Pancreas (tissue), 10 donors: ENCODE results near the gene WDR83. TPM values are rescaled to one million over a fixed set of nuclear protein-coding genes. Genes with fewer than 3 reads are reported as not detected.

Source experiments
- ATAC-seq, 4 donors: fragments of 200-7000 bp; cut with Tn5 transposase; one replicate each; pipeline versions ENCODE4 v1.8.0 to v1.9.1; 2020; ENCODE audit warnings: mild to moderate bottlenecking in 4 of 4, moderate library complexity in 4 of 4
- DNase-seq, 6 donors: peaks; one replicate each; pipeline ENCODE4 v3.0.0-alpha.2; 2020
- FAIRE-seq: peaks from 2 replicates; lab custom pipeline; 2012; peaks lifted over from hg19 to GRCh38; lab: Jason Lieb, UNC
- H3K27ac ChIP-seq, 4 donors: fragments of 200-600 bp; sonication (generic); 1 replicate in 3 of 4; 2 replicates in 1 of 4; pipeline versions ENCODE4 v1.5.0 to v1.8.0; 2020
- H3K27me3 ChIP-seq, 4 donors: fragments of 200-600 bp; one replicate each; pipeline ENCODE4 v1.8.0; 2021
- H3K36me3 ChIP-seq, 3 donors: fragments of 200-600 bp; sonication (generic) in 1 of 3; one replicate each; pipeline versions ENCODE4 v1.5.0 to v1.8.0; 2020 to 2021
- H3K4me1 ChIP-seq, 3 donors: fragments of 200-600 bp; one replicate each; pipeline ENCODE4 v1.8.0; 2021
- H3K4me3 ChIP-seq, 4 donors: fragments of 200-600 bp; sonication (generic) in 2 of 4; one replicate each; pipeline versions ENCODE4 v1.5.0 to v1.8.0; 2020 to 2021
- H3K9me3 ChIP-seq, 4 donors: fragments of 200-600 bp; one replicate each; pipeline ENCODE4 v1.8.0; 2021
- CTCF ChIP-seq, 4 donors: fragments of 200-600 bp; sonication (generic) in 3 of 4; IDR thresholded peaks; one replicate each; pipeline versions ENCODE4 v1.5.0 to v1.8.0; 2021; ENCODE audit warnings: antibody characterized with exemption in 4 of 4
- WGBS, 2 donors: extraction: QIAGEN DNeasy Blood & Tissue Kit; methylation state at CpG; one replicate each; pipeline ENCODE4 v1.1.7; 2013; 5-methylcytosine and 5-hydroxymethylcytosine counted together
- intact Hi-C, 3 donors: fragments of 100-400 bp; cut with DNase I; formaldehyde crosslinking; loops; one replicate each; pipeline versions ENCODE4 v1.11.1 to v1.14.2; 2022
- polyA plus RNA-seq, 2 donors: library from polyadenylated mRNA; stranded (reverse); fragments of 200-250 nt; gene quantifications; one replicate each; pipeline ENCODE4 v1.2.3, GENCODE V29; 2013
- total RNA-seq, 6 donors: library from RNA; stranded (reverse); fragmentation: NEBNext Ultra II Directional in 4 of 6; extraction: Animal tissue kit (Norgen Biotek cat#: 25700) in 4 of 6; gene quantifications; one replicate each; pipeline versions ENCODE4 v1.2.1 to v1.2.4, GENCODE V29; 2021 to 2023
- donor health status: healthy with polysubstance abuse.
- donor health status: DM: no; HTN: no; CAD: no; lungs with moderate emphysema.
- donor health status: DM: no; HTN: no; CAD: no.
- donor health status: control.
- donor health status: control.
- donor health status: Bipolar disorder and iron deficiency.
- donor health status: DM: yes; HTN: yes; CAD: no.
- donor health status: DM: no; HTN: no; CAD: no.
- donor health status: DM: no; HTN: no; CAD: no.
- donor health status: DM: yes; HTN: yes; CAD: no.

The WDR83 gene
- total and polyA plus RNA-seq, 8 donors, result 3.5 to 28.1 (median 7.5) TPM

GRCh38 chr19:12628040-12629022, 38.3 kb upstream of the WDR83 start:
- ATAC-seq, result no peak
- no peaks in the 10 kb centered on the region for H3K4me1 ChIP-seq
- H3K27ac ChIP-seq, result no peak overlapping the region
- H3K36me3 ChIP-seq, result peaks cover 3 to 53% (median 36%) of the 10 kb centered on the region in 3 donors
- 98% methylated on average over 17 of the region's 17 CpGs for WGBS, 2 donors
- DNase-seq, result no peak
- intact Hi-C loops, result no loop called here
- no peaks in the 10 kb centered on the region for H3K9me3 ChIP-seq
- no peaks in the 10 kb centered on the region for H3K27me3 ChIP-seq
- no peak for TF ChIP-seq CTCF (IDR thresholded peaks at IDR 0.05)
- H3K4me3 ChIP-seq, result no peak overlapping the region
- FAIRE-seq, result no peak

GRCh38 chr19:12629215-12629614, 37.4 kb upstream of the WDR83 start:
- Histone ChIP-seq H3K27ac (no peak overlapping the region), H3K4me3 (no peak overlapping the region), H3K36me3 (peaks cover 3 to 53% (median 36%) of the 10 kb centered on the region in 3 donors), H3K9me3 (no peaks in the 10 kb centered on the region), H3K4me1 (no peaks in the 10 kb centered on the region), H3K27me3 (no peaks in the 10 kb centered on the region)
- FAIRE-seq (no peak), DNase-seq (no peak), ATAC-seq (no peak)
- TF ChIP-seq CTCF (IDR thresholded peaks at IDR 0.05), result no peak
- 89 to 96% methylated on average over 7 of the region's 7 CpGs for WGBS, 2 donors
- intact Hi-C loops, result no loop called here

GRCh38 chr19:12636631-12637030, 30.0 kb upstream of the WDR83 start:
- H3K36me3 ChIP-seq, result no peaks in the 10 kb centered on the region
- no peak overlapping the region for H3K4me3 ChIP-seq
- TF ChIP-seq CTCF (IDR thresholded peaks at IDR 0.05), result no peak
- intact Hi-C loops, result no loop called here
- H3K27ac ChIP-seq, result no peak overlapping the region
- H3K9me3 ChIP-seq, result no peaks in the 10 kb centered on the region
- H3K4me1 ChIP-seq, result no peaks in the 10 kb centered on the region
- 63 to 75% methylated on average over 13 of the region's 13 CpGs for WGBS, 2 donors
- H3K27me3 ChIP-seq, result no peaks in the 10 kb centered on the region
- FAIRE-seq (no peak), DNase-seq (peak in 1 of 6 donors; percentile 30), ATAC-seq (no peak)

- no peak for TF ChIP-seq CTCF (IDR thresholded peaks at IDR 0.05)
- Histone ChIP-seq H3K27ac (no peak overlapping the region), H3K9me3 (no peaks in the 10 kb centered on the region), H3K27me3 (no peaks in the 10 kb centered on the region), H3K4me1 (no peaks in the 10 kb centered on the region), H3K36me3 (no peaks in the 10 kb centered on the region), H3K4me3 (no peak overlapping the region)
- FAIRE-seq (no peak), ATAC-seq (no peak), DNase-seq (peak in 1 of 6 donors; percentile 53)
- intact Hi-C loops, result no loop called here
- WGBS, 2 donors, result 92 to 94% methylated on average over 20 to 22 of the region's 22 CpGs
Measured at GRCh38 chr19:12638611-12639182, 27.9 kb upstream of the WDR83 start.
